GM21360 (cell line): ENCODE data around the gene SH3BP4.

Experiments used
- ATAC-seq: cut with Tn5 transposase; IDR thresholded peaks from one replicate; pipeline ENCODE4 v1.9.1; 2021; ENCODE audit warnings: mild to moderate bottlenecking, moderate library complexity; ENCODE audit not compliant: unreplicated experiment

SH3BP4 gene

GRCh38 chr2:234997389-234997788 is 45.6 kb downstream of the SH3BP4 start:
- no peak for ATAC-seq

GRCh38 chr2:234998404-234999211 is 46.8 kb downstream of the SH3BP4 start:
- no peak for ATAC-seq

- ATAC-seq: no peak
Observed at GRCh38 chr2:234999740-235000425, 48.1 kb downstream of the SH3BP4 start.

- ATAC-seq: no peak
Observed at GRCh38 chr2:235000426-235001236, 48.8 kb downstream of the SH3BP4 start.

- no peak for ATAC-seq
Observed at GRCh38 chr2:235001237-235002133, 49.7 kb downstream of the SH3BP4 start.

- ATAC-seq: no peak
Observed at GRCh38 chr2:235002198-235003095, 50.6 kb downstream of the SH3BP4 start.

- ATAC-seq: no peak
Observed at GRCh38 chr2:235003096-235003775, 51.4 kb downstream of the SH3BP4 start.

GRCh38 chr2:235004329-235004903 is 52.6 kb downstream of the SH3BP4 start:
- no peak for ATAC-seq

- ATAC-seq: no peak
Observed at GRCh38 chr2:235005023-235005422, 53.2 kb downstream of the SH3BP4 start.

- ATAC-seq: no peak
Observed at GRCh38 chr2:235005603-235006259, 53.9 kb downstream of the SH3BP4 start.

GRCh38 chr2:235006461-235006860 is 54.6 kb downstream of the SH3BP4 start:
- ATAC-seq: no peak

GRCh38 chr2:235006986-235007385 is 55.2 kb downstream of the SH3BP4 start:
- ATAC-seq: no peak

- no peak for ATAC-seq
Observed at GRCh38 chr2:235007664-235008457, 56.0 kb downstream of the SH3BP4 start.

GRCh38 chr2:235008584-235009044 is 56.8 kb downstream of the SH3BP4 start:
- ATAC-seq: no peak

GRCh38 chr2:235009081-235009480 is 57.3 kb downstream of the SH3BP4 start:
- ATAC-seq: no peak

GRCh38 chr2:235010117-235010714 is 58.4 kb downstream of the SH3BP4 start:
- ATAC-seq: no peak

- no peak for ATAC-seq
Observed at GRCh38 chr2:235011607-235011928, 59.8 kb downstream of the SH3BP4 start.
